CD4-positive, alpha-beta T cell treated with Interferon alpha-2 for 1 hour (primary cell): ENCODE measurements around the gene NR1I2.
A peak's percentile ranks its signal among the peaks of the same experiment; 100 is the strongest.

ENCODE experiments used
- DNase-seq, 2 donors: peaks; one replicate each; pipeline ENCODE4 v3.0.0-alpha.2; 2020 to 2022

The NR1I2 gene

GRCh38 chr3:119782460-119782859 lies 559 bp downstream of the NR1I2 start:
- no peak for DNase-seq

- no peak for DNase-seq
These were observed 1.4 kb downstream of the NR1I2 start for GRCh38 chr3:119783255-119783654.

GRCh38 chr3:119783883-119784282 lies 2.0 kb downstream of the NR1I2 start:
- no peak for DNase-seq

GRCh38 chr3:119786409-119786808 lies 4.5 kb downstream of the NR1I2 start:
- no peak for DNase-seq

- no peak for DNase-seq
These were observed 8.5 kb downstream of the NR1I2 start for GRCh38 chr3:119790369-119790768.

GRCh38 chr3:119792270-119792669 lies 10.4 kb downstream of the NR1I2 start:
- DNase-seq: no peak

- DNase-seq: no peak
These were observed 12.5 kb downstream of the NR1I2 start for GRCh38 chr3:119794401-119794800.

- no peak for DNase-seq
These were observed 13.2 kb downstream of the NR1I2 start for GRCh38 chr3:119794971-119795612.

GRCh38 chr3:119795849-119796248 lies 13.9 kb downstream of the NR1I2 start:
- DNase-seq: no peak

- no peak for DNase-seq
These were observed 14.5 kb downstream of the NR1I2 start for GRCh38 chr3:119796368-119796767.

- no peak for DNase-seq
These were observed 14.9 kb downstream of the NR1I2 start for GRCh38 chr3:119796785-119797184.

- no peak for DNase-seq
These were observed 18.9 kb downstream of the NR1I2 start for GRCh38 chr3:119800844-119801243.

- DNase-seq: no peak
These were observed 26.3 kb downstream of the NR1I2 start for GRCh38 chr3:119808244-119808643.

- DNase-seq: no peak
These were observed 26.9 kb downstream of the NR1I2 start for GRCh38 chr3:119808843-119809242.

- DNase-seq: peak in 1 of 2 donors; percentile 6
These were observed 27.5 kb downstream of the NR1I2 start for GRCh38 chr3:119809249-119810017.

GRCh38 chr3:119810018-119810435 lies 28.1 kb downstream of the NR1I2 start:
- DNase-seq: peak; percentile 34 to 51

GRCh38 chr3:119812491-119813058 lies 30.7 kb downstream of the NR1I2 start:
- DNase-seq: no peak

- DNase-seq: no peak
These were observed 33.8 kb downstream of the NR1I2 start for GRCh38 chr3:119815716-119816115.

- no peak for DNase-seq
These were observed 35.2 kb downstream of the NR1I2 start for GRCh38 chr3:119817071-119817470.

- no peak for DNase-seq
These were observed 35.9 kb downstream of the NR1I2 start for GRCh38 chr3:119817583-119818363.

- DNase-seq: no peak
These were observed 37.0 kb downstream of the NR1I2 start for GRCh38 chr3:119818937-119819336.

- DNase-seq: no peak
These were observed 37.9 kb downstream of the NR1I2 start for GRCh38 chr3:119819806-119820205.

- no peak for DNase-seq
These were observed 43.9 kb downstream of the NR1I2 start for GRCh38 chr3:119825820-119826219.
